Breast epithelium (tissue), 4 donors: ENCODE data around the gene TMEM271. TPM values are rescaled to one million over a fixed set of nuclear protein-coding genes. Genes with fewer than 3 reads are reported as not detected.

Experiments used
- DNase-seq, 2 donors: peaks; one replicate each; pipeline ENCODE4 v3.0.0-alpha.2; 2019; ENCODE audit warnings: low spot score in 2 of 2
- H3K27ac ChIP-seq, 2 donors: fragments of 200-600 bp; sonication (generic) in 1 of 2; one replicate each; pipeline ENCODE4 v1.5.1; 2016 to 2019; ENCODE audit warnings: mild to moderate bottlenecking in 1 of 2
- H3K27me3 ChIP-seq, 2 donors: fragments of 200-600 bp; sonication (generic) in 1 of 2; one replicate each; pipeline versions ENCODE4 v1.5.1 to v1.6.0; 2017 to 2019; ENCODE audit warnings: control low read depth in 1 of 2, mild to moderate bottlenecking in 1 of 2
- H3K36me3 ChIP-seq: fragments of 200-600 bp; one replicate; pipeline ENCODE4 v1.5.1; 2019
- H3K4me1 ChIP-seq, 2 donors: fragments of 200-600 bp; sonication (generic); one replicate each; pipeline ENCODE4 v1.5.1; 2016 to 2019; ENCODE audit warnings: control low read depth in 1 of 2
- H3K4me3 ChIP-seq, 3 donors: fragments of 200-600 bp; sonication (generic); 1 replicate in 2 of 3; 2 replicates in 1 of 3; pipeline ENCODE4 v1.5.1; 2016 to 2019; ENCODE audit warnings: mild to moderate bottlenecking in 3 of 3, moderate library complexity in 2 of 3
- H3K9me3 ChIP-seq, 2 donors: fragments of 200-600 bp; sonication (generic) in 1 of 2; one replicate each; pipeline ENCODE4 v1.5.1; 2016 to 2019; ENCODE audit warnings: control low read depth in 1 of 2
- POLR2A ChIP-seq: fragments of 450-650 bp; IDR thresholded peaks from one replicate; pipeline ENCODE4 v1.6.1; 2016; ENCODE audit warnings: antibody characterized with exemption, mild to moderate bottlenecking, moderate library complexity
- POLR2AphosphoS5 ChIP-seq, 3 donors: sonication (generic); formaldehyde crosslinking; IDR thresholded peaks; one replicate each; pipeline ENCODE4 v1.6.1; 2017; ENCODE audit warnings: antibody characterized with exemption in 3 of 3
- intact Hi-C: fragments of 100-400 bp; cut with DNase I; formaldehyde crosslinking; loops from one replicate; pipeline ENCODE4 v1.15.1; 2023; ENCODE audit warnings: low total_unique reads
- total RNA-seq, 3 donors: library from RNA; depleted of rRNA; stranded (reverse); fragments of >200 nt; gene quantifications; one replicate each; pipeline ENCODE4 v1.1.0, GENCODE V29; 2016
- TF ChIP-seq, protein P1 (sequence below), 3 donors: fragments of 450-650 bp; IDR thresholded peaks; one replicate each; pipeline ENCODE4 v1.5.1; 2016 to 2017; ENCODE audit warnings: antibody characterized with exemption in 3 of 3, mild to moderate bottlenecking in 3 of 3, moderate library complexity in 3 of 3

The TMEM271 gene
- total RNA-seq, 3 donors from 2014 or later = not detected

DNA sequence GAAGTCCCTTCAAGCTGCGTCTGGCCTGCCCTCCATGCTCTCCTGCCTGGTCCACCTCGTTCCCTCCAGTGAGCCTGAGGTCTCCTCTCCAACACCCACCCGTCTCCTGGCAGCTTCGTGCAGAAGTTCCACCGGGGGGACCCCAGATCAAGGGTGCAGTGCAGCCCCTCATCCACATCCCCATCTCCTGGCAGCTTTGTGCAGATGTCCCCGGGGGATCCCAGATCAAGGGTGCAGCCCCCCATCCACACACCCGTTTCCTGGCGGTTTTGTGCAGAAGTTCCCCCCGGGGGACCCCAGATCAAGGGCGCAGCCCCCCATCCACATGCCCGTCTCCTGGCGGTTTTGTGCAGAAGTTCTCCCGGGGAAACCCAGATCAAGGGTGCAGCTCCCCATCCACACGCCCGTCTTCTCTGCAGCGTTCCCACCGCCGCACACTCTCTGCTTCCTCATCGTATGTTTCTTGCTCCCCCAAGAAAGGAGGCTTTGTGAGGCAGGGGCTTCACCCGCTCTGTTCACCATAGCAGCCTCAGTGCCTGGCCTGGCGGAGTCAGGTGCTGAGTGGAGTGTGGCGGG is 41.4 kb downstream of the TMEM271 start:
- no peaks in the 10 kb centered on the region for H3K4me1 ChIP-seq
- TF ChIP-seq, protein P1, sequence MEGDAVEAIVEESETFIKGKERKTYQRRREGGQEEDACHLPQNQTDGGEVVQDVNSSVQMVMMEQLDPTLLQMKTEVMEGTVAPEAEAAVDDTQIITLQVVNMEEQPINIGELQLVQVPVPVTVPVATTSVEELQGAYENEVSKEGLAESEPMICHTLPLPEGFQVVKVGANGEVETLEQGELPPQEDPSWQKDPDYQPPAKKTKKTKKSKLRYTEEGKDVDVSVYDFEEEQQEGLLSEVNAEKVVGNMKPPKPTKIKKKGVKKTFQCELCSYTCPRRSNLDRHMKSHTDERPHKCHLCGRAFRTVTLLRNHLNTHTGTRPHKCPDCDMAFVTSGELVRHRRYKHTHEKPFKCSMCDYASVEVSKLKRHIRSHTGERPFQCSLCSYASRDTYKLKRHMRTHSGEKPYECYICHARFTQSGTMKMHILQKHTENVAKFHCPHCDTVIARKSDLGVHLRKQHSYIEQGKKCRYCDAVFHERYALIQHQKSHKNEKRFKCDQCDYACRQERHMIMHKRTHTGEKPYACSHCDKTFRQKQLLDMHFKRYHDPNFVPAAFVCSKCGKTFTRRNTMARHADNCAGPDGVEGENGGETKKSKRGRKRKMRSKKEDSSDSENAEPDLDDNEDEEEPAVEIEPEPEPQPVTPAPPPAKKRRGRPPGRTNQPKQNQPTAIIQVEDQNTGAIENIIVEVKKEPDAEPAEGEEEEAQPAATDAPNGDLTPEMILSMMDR (IDR thresholded peaks at IDR 0.05) = no peak
- no peak for TF ChIP-seq POLR2AphosphoS5 (IDR thresholded peaks at IDR 0.05)
- TF ChIP-seq POLR2A = no peak
- no peak overlapping the region for H3K27ac ChIP-seq
- H3K36me3 ChIP-seq = peaks cover 8% of the 10 kb centered on the region
- no peaks in the 10 kb centered on the region for H3K9me3 ChIP-seq
- H3K4me3 ChIP-seq = no peak overlapping the region
- H3K27me3 ChIP-seq = no peaks in the 10 kb centered on the region
- intact Hi-C loops = loop anchor here (5.0 kb wide), 1 partner anchor 1263 kb away; no protein-coding TSS in a partner anchor
- peak in 1 of 2 donors; percentile 48 for DNase-seq

DNA sequence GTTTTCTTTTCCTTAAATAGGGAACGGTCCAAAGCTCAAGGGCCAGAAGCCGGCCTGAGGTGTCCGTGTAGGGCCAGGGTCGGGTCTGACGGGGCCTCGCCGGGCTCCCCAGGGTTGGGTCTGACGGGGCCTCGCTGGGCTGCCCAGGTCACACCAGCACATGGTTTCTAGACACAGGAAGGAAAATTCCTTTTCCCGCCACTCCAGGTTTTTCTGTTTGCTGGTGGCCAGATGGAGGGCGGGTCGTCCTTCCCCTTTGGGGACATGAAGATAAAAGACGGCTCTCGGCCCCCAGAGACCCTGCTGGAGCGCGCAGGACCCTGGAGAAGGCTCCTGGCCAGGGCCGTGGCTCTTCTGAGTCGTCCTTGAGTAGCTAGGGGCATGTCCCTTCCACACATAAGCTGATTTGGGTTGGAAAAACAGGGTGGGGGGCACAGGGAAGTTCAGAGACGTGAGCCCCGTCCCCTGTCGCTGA is 42.0 kb downstream of the TMEM271 start:
- Histone ChIP-seq H3K27me3 (no peaks in the 10 kb centered on the region), H3K9me3 (no peaks in the 10 kb centered on the region), H3K36me3 (peaks cover 8% of the 10 kb centered on the region), H3K4me3 (no peak overlapping the region), H3K27ac (no peak overlapping the region), H3K4me1 (no peaks in the 10 kb centered on the region)
- TF ChIP-seq POLR2AphosphoS5 (IDR thresholded peaks at IDR 0.05) (no peak), POLR2A (no peak)
- TF ChIP-seq, protein P1 (IDR thresholded peaks at IDR 0.05) = no peak
- intact Hi-C loops = loop anchor here (5.0 kb wide), 1 partner anchor 1263 kb away; no protein-coding TSS in a partner anchor
- peak in 1 of 2 donors; percentile 5 for DNase-seq

DNA sequence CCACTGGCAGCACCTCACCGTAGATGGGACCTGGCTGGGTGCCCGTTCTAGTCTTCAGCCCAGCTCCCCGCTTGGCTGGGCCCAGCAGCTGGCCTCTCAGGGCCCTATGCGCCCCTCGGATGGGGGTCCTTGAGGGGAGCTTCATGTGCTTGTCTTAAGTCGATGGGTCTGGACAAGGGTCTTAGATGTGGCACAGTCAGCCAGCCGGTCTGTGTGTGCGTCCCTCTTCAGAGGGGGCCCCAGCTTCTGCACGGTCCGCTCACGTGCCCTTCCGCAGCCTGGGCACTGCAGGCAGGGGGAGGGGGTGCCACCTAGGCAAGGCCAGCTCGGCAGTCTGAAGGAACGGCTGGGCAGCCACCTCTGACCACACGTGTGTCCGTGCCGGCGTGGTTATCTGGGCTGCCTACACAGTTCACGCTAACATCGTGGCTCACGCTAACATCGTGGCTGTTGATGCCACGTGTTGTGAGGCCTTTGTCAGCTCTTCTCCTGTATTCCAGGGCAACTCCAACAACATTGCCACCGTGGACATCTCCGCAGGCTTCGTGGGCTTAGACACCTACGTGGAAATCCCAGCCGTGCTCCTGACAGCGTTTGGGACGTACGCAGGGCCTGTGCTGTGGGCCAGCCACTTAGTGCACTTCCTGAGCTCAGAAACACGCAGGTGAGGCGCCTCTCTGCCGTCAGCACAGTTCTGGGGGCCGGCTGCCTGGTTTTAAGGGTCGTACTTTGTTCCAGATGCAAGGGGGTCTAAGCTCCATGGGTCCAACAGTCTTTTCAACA is 42.6 kb downstream of the TMEM271 start:
- Histone ChIP-seq H3K36me3 (peaks cover 8% of the 10 kb centered on the region), H3K27ac (no peak overlapping the region), H3K9me3 (no peaks in the 10 kb centered on the region), H3K4me3 (no peak overlapping the region), H3K27me3 (no peaks in the 10 kb centered on the region), H3K4me1 (no peaks in the 10 kb centered on the region)
- TF ChIP-seq POLR2AphosphoS5 (IDR thresholded peaks at IDR 0.05) (no peak), POLR2A (no peak)
- TF ChIP-seq, protein P1 (IDR thresholded peaks at IDR 0.05) = no peak
- intact Hi-C loops = loop anchor here (5.0 kb wide), 1 partner anchor 1264 kb away; no protein-coding TSS in a partner anchor
- peak in 1 of 2 donors; percentile 38 for DNase-seq

DNA sequence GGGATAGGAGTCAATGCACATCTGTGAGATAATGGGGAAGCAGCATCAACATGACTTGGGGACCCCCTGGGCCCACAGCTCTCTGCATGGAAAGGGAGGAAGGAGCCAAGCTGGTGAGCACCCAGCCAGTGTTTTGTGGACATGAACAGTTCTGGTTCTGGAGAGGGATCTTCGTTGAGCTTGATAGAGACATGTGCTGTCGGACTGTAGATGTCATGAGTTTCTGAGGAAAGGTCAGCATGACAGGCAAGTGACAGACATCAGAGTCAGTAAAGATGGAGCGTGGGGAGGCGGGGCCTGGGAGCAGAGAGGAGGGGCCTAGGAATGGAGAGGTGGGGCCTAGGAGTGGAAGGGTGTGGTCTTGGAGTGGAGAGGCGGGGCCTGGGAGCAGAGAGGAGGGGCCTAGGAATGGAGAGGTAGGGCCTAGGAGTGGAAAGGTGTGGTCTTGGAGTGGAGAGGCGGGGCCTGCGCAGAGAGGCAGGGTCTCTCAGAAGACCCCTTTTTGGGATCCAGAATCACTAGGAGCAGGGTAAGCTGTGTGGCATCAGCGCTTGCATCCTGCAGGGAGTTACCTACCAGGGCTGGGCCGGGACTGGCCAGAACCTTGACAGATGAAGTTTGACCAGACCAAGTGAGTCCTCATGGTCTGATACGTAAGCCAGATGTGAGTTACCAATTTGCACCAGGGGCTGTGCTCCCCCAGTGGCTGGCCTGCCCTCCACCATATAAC is 43.3 kb downstream of the TMEM271 start:
- Histone ChIP-seq H3K4me3 (no peak overlapping the region), H3K9me3 (no peaks in the 10 kb centered on the region), H3K4me1 (no peaks in the 10 kb centered on the region), H3K27me3 (no peaks in the 10 kb centered on the region), H3K36me3 (peaks cover 8% of the 10 kb centered on the region), H3K27ac (no peak overlapping the region)
- TF ChIP-seq POLR2A = no peak
- TF ChIP-seq POLR2AphosphoS5 (IDR thresholded peaks at IDR 0.05) = no peak
- TF ChIP-seq, protein P1 (IDR thresholded peaks at IDR 0.05) = no peak
- peak in 1 of 2 donors; percentile 4 for DNase-seq
- intact Hi-C loops = loop anchor here (5.0 kb wide), 1 partner anchor 1265 kb away; no protein-coding TSS in a partner anchor
